ENCODE data around the gene COL15A1. TPM values are rescaled to one million over a fixed set of nuclear protein-coding genes. Genes with fewer than 3 reads are reported as not detected.

Gene COL15A1
- polyA plus RNA-seq, 4 donors: 0.22 to 12.5 (median 2.5) TPM

DNA sequence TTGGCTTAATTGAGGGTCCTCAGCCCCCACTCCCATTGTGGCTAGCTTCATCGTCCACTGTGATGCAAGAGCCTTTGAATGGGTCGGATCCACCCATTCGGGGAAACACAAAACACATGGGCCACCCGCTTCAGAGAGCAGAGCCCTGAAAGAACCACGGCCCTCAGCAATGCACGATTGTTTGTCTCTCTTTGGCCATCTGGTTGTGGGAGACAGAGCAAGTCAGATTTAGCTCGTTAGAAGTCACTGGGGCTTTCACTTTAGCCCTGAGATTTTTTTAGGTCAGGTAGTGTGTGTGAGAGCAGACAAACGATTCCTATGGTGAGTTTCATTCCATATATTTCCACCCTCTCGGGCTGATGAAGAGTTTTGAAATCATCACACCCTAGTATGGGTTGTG, 12.9 kb upstream of the COL15A1 start:
- whole genome bisulfite sequencing, 3 donors: 83 to 88% (median 83%) methylated on average over 9 of the region's 9 CpGs
- DNase-seq (no peak), FAIRE-seq (no peak)
- Histone ChIP-seq H3K9me3 (ENCODE audit: control insufficient read depth in 2 of 2, insufficient read depth in 1 of 2, low read depth in 1 of 2, low read length in 1 of 2) (no peaks in the 10 kb centered on the region), H3K4me3 (ENCODE audit: low read depth in 1 of 3, low read length in 3 of 3) (no peak overlapping the region), H3K27me3 (ENCODE audit: control insufficient read depth in 3 of 3, insufficient read depth in 3 of 3, low read length in 3 of 3) (peaks cover 0 to 11% (median 0%) of the 10 kb centered on the region in 3 donors), H3K27ac (ENCODE audit: low read depth in 1 of 3, low read length in 2 of 3) (no peak overlapping the region), H3K36me3 (ENCODE audit: control insufficient read depth in 3 of 3, insufficient read depth in 2 of 3, low read depth in 1 of 3, low read length in 3 of 3) (no peaks in the 10 kb centered on the region), H3K4me1 (ENCODE audit: control insufficient read depth in 3 of 3, insufficient read depth in 2 of 3, low read depth in 1 of 3, low read length in 2 of 3) (no peaks in the 10 kb centered on the region)

DNA sequence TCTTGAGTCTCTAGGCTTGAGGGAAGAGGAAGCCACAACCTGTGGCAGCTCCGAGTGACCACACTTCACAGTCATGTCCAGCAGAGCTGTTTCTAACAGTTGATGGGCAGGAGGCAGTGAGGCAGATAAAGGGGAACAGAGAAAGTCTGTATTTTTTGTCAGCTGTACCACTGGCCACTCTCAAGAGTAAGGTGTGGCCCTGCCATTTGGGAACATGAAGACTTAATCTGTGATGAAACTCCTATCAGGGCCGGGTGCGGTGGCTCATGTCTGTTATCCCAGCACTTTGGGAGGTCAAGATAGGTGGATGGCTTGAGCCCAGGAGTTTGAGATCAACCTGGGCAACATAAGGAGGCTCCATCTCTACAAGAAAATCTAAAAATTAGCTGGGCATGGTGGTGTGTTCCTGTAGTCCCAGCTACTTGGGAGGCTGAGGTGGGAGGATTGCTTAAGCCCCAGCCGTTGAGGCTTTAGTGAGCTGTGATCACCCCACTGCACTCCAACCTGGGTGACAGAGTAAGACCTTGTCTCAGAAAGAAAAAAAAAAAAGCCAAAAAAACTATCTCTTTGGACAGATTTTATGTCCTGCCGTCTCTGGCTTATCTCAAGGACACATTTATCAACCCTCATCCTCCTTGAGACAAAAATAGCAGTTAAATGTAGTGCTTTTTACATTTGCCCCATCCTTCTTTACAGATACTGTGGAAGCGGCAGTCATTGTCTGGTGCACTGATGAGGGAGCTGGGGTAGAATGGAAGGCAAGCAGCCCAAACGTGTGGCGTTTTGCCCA, 11.9 kb upstream of the COL15A1 start:
- 80 to 88% (median 82%) methylated on average over 8 of the region's 8 CpGs for WGBS, 3 donors
- Histone ChIP-seq H3K27me3 (ENCODE audit: control insufficient read depth in 3 of 3, insufficient read depth in 3 of 3, low read length in 3 of 3) (peaks cover 0 to 11% (median 0%) of the 10 kb centered on the region in 3 donors), H3K4me1 (ENCODE audit: control insufficient read depth in 3 of 3, insufficient read depth in 2 of 3, low read depth in 1 of 3, low read length in 2 of 3) (no peaks in the 10 kb centered on the region), H3K4me3 (ENCODE audit: low read depth in 1 of 3, low read length in 3 of 3) (no peak overlapping the region), H3K27ac (ENCODE audit: low read depth in 1 of 3, low read length in 2 of 3) (no peak overlapping the region), H3K36me3 (ENCODE audit: control insufficient read depth in 3 of 3, insufficient read depth in 2 of 3, low read depth in 1 of 3, low read length in 3 of 3) (no peaks in the 10 kb centered on the region), H3K9me3 (ENCODE audit: control insufficient read depth in 2 of 2, insufficient read depth in 1 of 2, low read depth in 1 of 2, low read length in 1 of 2) (no peaks in the 10 kb centered on the region)
- DNase-seq (no peak), FAIRE-seq (no peak)

DNA sequence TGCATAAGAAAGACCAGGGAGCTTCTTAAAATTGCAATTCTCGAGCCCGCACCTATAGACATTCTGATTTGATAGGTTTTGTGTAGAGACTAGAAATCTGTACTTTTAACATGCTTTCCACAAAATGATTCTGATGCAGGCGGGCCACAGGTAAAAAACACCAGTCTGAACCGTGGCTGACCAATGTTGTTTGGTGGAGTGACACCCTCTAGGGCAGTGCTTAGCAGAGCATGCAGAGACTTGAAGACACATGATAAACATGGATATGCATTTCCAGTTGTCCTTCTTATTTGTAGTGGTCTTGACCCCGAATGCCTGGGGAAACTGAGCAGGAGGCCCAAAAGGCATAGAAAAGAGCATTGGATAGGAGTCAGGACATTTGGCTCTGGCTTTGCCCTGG, 10.5 kb upstream of the COL15A1 start:
- FAIRE-seq (no peak), DNase-seq (no peak)
- H3K4me1 ChIP-seq (ENCODE audit: control insufficient read depth in 3 of 3, insufficient read depth in 2 of 3, low read depth in 1 of 3, low read length in 2 of 3): no peaks in the 10 kb centered on the region
- H3K9me3 ChIP-seq (ENCODE audit: control insufficient read depth in 2 of 2, insufficient read depth in 1 of 2, low read depth in 1 of 2, low read length in 1 of 2): no peaks in the 10 kb centered on the region
- no peaks in the 10 kb centered on the region for H3K36me3 ChIP-seq (ENCODE audit: control insufficient read depth in 3 of 3, insufficient read depth in 2 of 3, low read depth in 1 of 3, low read length in 3 of 3)
- no peak overlapping the region for H3K27ac ChIP-seq (ENCODE audit: low read depth in 1 of 3, low read length in 2 of 3)
- no peak overlapping the region for H3K4me3 ChIP-seq (ENCODE audit: low read depth in 1 of 3, low read length in 3 of 3)
- WGBS, 3 donors: 91 to 93% (median 91%) methylated on average over 5 of the region's 5 CpGs
- H3K27me3 ChIP-seq (ENCODE audit: control insufficient read depth in 3 of 3, insufficient read depth in 3 of 3, low read length in 3 of 3): peaks cover 0 to 11% (median 0%) of the 10 kb centered on the region in 3 donors

DNA sequence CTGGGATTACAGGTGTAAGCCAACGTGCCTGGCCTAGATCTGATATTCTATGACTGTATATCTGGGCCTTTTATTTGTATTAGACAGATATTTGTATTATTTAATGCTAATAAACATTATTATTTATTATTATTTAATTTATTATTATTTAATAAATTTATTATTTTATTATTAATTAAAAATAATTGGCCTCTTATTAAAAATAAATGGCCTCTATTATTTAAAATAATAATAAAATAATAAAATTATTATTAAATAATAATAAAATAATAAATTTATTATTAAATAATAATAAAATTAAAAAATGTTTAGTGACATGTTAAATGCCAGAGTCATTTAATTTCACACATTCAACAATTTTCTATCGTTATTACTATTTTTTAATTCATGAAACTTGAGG, 9.8 kb upstream of the COL15A1 start:
- DNase-seq (no peak), FAIRE-seq (no peak)
- Histone ChIP-seq H3K4me1 (ENCODE audit: control insufficient read depth in 3 of 3, insufficient read depth in 2 of 3, low read depth in 1 of 3, low read length in 2 of 3) (no peaks in the 10 kb centered on the region), H3K27ac (ENCODE audit: low read depth in 1 of 3, low read length in 2 of 3) (no peak overlapping the region), H3K27me3 (ENCODE audit: control insufficient read depth in 3 of 3, insufficient read depth in 3 of 3, low read length in 3 of 3) (peaks cover 0 to 11% (median 0%) of the 10 kb centered on the region in 3 donors), H3K36me3 (ENCODE audit: control insufficient read depth in 3 of 3, insufficient read depth in 2 of 3, low read depth in 1 of 3, low read length in 3 of 3) (no peaks in the 10 kb centered on the region), H3K9me3 (ENCODE audit: control insufficient read depth in 2 of 2, insufficient read depth in 1 of 2, low read depth in 1 of 2, low read length in 1 of 2) (no peaks in the 10 kb centered on the region), H3K4me3 (ENCODE audit: low read depth in 1 of 3, low read length in 3 of 3) (no peak overlapping the region)
- WGBS, 3 donors: 43 to 89% (median 50%) methylated on average over 2 of the region's 2 CpGs

- Histone ChIP-seq H3K36me3 (ENCODE audit: control insufficient read depth in 3 of 3, insufficient read depth in 2 of 3, low read depth in 1 of 3, low read length in 3 of 3) (no peaks in the 10 kb centered on the region), H3K4me3 (ENCODE audit: low read depth in 1 of 3, low read length in 3 of 3) (no peak overlapping the region), H3K9me3 (ENCODE audit: control insufficient read depth in 2 of 2, insufficient read depth in 1 of 2, low read depth in 1 of 2, low read length in 1 of 2) (no peaks in the 10 kb centered on the region), H3K27me3 (ENCODE audit: control insufficient read depth in 3 of 3, insufficient read depth in 3 of 3, low read length in 3 of 3) (peaks cover 0 to 14% (median 0%) of the 10 kb centered on the region in 3 donors), H3K27ac (ENCODE audit: low read depth in 1 of 3, low read length in 2 of 3) (no peak overlapping the region), H3K4me1 (ENCODE audit: control insufficient read depth in 3 of 3, insufficient read depth in 2 of 3, low read depth in 1 of 3, low read length in 2 of 3) (no peaks in the 10 kb centered on the region)
- DNase-seq: no peak
- 51 to 62% (median 58%) methylated on average over 3 of the region's 3 CpGs for WGBS, 3 donors
- no peak for FAIRE-seq
Observed at GRCh38 chr9:98935071-98935505, 8.6 kb upstream of the COL15A1 start.

- no peak for FAIRE-seq
- H3K4me1 ChIP-seq (ENCODE audit: control insufficient read depth in 3 of 3, insufficient read depth in 2 of 3, low read depth in 1 of 3, low read length in 2 of 3): no peaks in the 10 kb centered on the region
- no peak overlapping the region for H3K4me3 ChIP-seq (ENCODE audit: low read depth in 1 of 3, low read length in 3 of 3)
- H3K36me3 ChIP-seq (ENCODE audit: control insufficient read depth in 3 of 3, insufficient read depth in 2 of 3, low read depth in 1 of 3, low read length in 3 of 3): no peaks in the 10 kb centered on the region
- no peak overlapping the region for H3K27ac ChIP-seq (ENCODE audit: low read depth in 1 of 3, low read length in 2 of 3)
- H3K27me3 ChIP-seq (ENCODE audit: control insufficient read depth in 3 of 3, insufficient read depth in 3 of 3, low read length in 3 of 3): peaks cover 13 to 47% (median 15%) of the 10 kb centered on the region in 3 donors
- WGBS, 3 donors: 32 to 49% (median 45%) methylated on average over 3 of the region's 3 CpGs
- DNase-seq: no peak
- no peaks in the 10 kb centered on the region for H3K9me3 ChIP-seq (ENCODE audit: control insufficient read depth in 2 of 2, insufficient read depth in 1 of 2, low read depth in 1 of 2, low read length in 1 of 2)
Observed at GRCh38 chr9:98940276-98940675, 3.4 kb upstream of the COL15A1 start.

DNA sequence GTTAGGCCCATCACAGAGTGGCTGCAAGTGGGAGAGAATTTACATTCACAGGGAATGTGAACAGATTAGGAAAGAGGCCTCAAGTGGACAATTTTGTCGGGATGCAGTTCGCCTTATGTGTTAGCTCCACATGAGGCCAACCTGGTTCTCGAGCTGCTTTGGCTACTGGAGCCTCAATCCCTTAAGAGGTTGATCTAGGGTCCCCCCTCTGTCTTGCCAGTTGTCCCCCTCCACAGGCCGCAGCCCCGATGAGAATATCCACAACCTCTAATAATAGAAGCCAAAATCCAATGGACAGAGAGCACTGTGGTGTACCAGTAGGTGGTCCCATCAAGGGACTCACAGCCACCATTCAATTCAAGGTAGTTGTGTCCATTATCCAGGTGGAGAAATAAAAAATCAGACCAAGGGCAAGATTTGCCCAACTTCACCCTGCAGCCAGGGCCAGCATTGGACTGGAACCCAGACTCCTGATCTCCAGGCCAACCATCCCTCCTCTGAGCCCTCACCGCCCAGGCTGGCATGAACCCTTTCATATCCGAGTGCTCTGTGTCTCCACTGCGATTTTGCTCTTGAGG, 1.7 kb upstream of the COL15A1 start:
- peaks cover 13 to 61% (median 15%) of the 10 kb centered on the region in 3 donors for H3K27me3 ChIP-seq (ENCODE audit: control insufficient read depth in 3 of 3, insufficient read depth in 3 of 3, low read length in 3 of 3)
- FAIRE-seq: no peak
- no peaks in the 10 kb centered on the region for H3K9me3 ChIP-seq (ENCODE audit: control insufficient read depth in 2 of 2, insufficient read depth in 1 of 2, low read depth in 1 of 2, low read length in 1 of 2)
- DNase-seq: no peak
- no peaks in the 10 kb centered on the region for H3K36me3 ChIP-seq (ENCODE audit: control insufficient read depth in 3 of 3, insufficient read depth in 2 of 3, low read depth in 1 of 3, low read length in 3 of 3)
- no peak overlapping the region for H3K27ac ChIP-seq (ENCODE audit: low read depth in 1 of 3, low read length in 2 of 3)
- no peak overlapping the region for H3K4me3 ChIP-seq (ENCODE audit: low read depth in 1 of 3, low read length in 3 of 3)
- H3K4me1 ChIP-seq (ENCODE audit: control insufficient read depth in 3 of 3, insufficient read depth in 2 of 3, low read depth in 1 of 3, low read length in 2 of 3): no peaks in the 10 kb centered on the region
- 76 to 91% (median 83%) methylated on average over 8 of the region's 8 CpGs for WGBS, 3 donors

GRCh38 chr9:98942906-98943681, 613 bp upstream of the COL15A1 start:
- H3K36me3 ChIP-seq (ENCODE audit: control insufficient read depth in 3 of 3, insufficient read depth in 2 of 3, low read depth in 1 of 3, low read length in 3 of 3): peaks cover 0 to 2% (median 0%) of the 10 kb centered on the region in 3 donors
- peak overlapping the region in 2 of 3 donors; percentile 14 to 30 for H3K4me3 ChIP-seq (ENCODE audit: low read depth in 1 of 3, low read length in 3 of 3)
- no peaks in the 10 kb centered on the region for H3K9me3 ChIP-seq (ENCODE audit: control insufficient read depth in 2 of 2, insufficient read depth in 1 of 2, low read depth in 1 of 2, low read length in 1 of 2)
- no peak for FAIRE-seq
- H3K4me1 ChIP-seq (ENCODE audit: control insufficient read depth in 3 of 3, insufficient read depth in 2 of 3, low read depth in 1 of 3, low read length in 2 of 3): no peaks in the 10 kb centered on the region
- H3K27ac ChIP-seq (ENCODE audit: low read depth in 1 of 3, low read length in 2 of 3): peak overlapping the region in 1 of 3 donors; percentile 7
- H3K27me3 ChIP-seq (ENCODE audit: control insufficient read depth in 3 of 3, insufficient read depth in 3 of 3, low read length in 3 of 3): peaks cover 13 to 70% (median 15%) of the 10 kb centered on the region in 3 donors
- 48 to 58% (median 57%) methylated on average over 15 of the region's 15 CpGs for WGBS, 3 donors
- no peak for DNase-seq

Data from small intestine (tissue), 7 donors.